C4-2B (cell line): ENCODE results near the gene RIMS1.

Source experiments
- H3K27ac ChIP-seq: fragments of 450-650 bp; 2 replicates; pipeline ENCODE4 v1.5.1; 2017
- CTCF ChIP-seq: fragments of 450-650 bp; conservative IDR thresholded peaks from 2 replicates; pipeline ENCODE4 v1.5.1; 2017; ENCODE audit warnings: mild to moderate bottlenecking
- ZFX ChIP-seq: fragments of 450-650 bp; IDR thresholded peaks from 2 replicates; pipeline ENCODE4 v1.6.1; 2017

The RIMS1 gene

DNA sequence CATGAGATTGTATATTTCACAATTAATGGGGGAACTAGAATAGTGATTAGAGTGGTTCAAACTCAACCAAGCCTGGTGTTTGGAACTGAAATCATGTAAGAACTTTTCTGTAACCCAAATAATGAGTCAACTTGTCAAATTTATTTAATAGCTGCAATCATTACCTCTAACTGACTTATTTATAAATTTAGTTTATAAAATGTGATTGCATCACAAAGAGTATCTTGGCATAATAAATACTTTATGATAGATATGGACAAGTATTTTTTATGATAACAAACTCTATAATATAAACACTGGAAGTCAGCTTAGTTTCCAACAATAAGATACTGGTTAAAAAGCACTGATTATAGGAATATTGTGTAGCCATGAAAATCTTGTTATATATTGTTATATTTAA, 319.1 kb downstream of the RIMS1 start:
- H3K27ac ChIP-seq, result no peak overlapping the region
- TF ChIP-seq CTCF (no peak), ZFX (no peak)

DNA sequence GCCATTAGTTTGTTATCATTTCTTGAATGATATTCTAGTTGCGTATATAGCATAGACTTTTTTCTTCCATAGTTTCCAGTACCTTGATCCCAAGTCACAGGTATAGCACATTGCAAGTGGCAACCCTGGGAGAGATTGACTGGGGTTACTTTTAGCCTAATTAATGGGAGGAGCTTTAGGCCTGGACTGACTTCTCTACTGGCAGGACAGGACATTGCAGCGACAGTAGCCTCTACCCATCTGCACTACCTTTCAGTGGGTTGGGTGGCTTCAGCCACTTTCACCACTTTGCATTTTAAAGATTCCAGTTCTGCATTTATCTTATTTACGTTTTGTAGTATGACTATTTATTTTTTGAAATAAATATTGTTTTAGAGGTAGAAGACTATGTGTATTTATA, 320.3 kb downstream of the RIMS1 start:
- H3K27ac ChIP-seq, result no peak overlapping the region
- TF ChIP-seq CTCF (no peak), ZFX (no peak)

GRCh38 chr6:72212686-72213085, 326.3 kb downstream of the RIMS1 start:
- H3K27ac ChIP-seq, result no peak overlapping the region
- no peak for TF ChIP-seq CTCF
- no peak for TF ChIP-seq ZFX

GRCh38 chr6:72213654-72214053, 327.3 kb downstream of the RIMS1 start:
- no peak overlapping the region for H3K27ac ChIP-seq
- TF ChIP-seq ZFX (no peak), CTCF (no peak)

- H3K27ac ChIP-seq, result peak overlapping the region; percentile 55; the same call in 1 of the 2 replicates
- TF ChIP-seq CTCF, result no peak
Measured at GRCh38 chr6:72216222-72217068, 330.1 kb downstream of the RIMS1 start.

DNA sequence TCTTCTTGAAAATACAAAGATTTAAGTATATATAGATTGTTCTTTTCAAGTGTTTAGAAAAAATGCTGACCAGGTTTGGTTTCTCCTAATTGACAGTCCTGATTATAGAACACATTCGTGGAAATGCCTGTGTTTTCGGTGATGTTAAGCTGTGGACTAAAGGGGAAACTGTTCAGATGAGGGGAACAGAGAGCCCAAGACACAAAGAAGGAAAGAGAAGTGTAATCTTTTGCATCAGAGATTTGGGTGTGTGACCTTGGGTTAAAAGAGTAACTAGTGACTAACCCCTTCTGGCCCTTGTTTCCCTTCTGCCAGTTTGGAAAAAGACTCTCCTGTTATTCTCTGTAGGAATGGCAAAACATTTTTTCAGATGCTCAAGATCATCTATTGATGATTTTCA, 331.3 kb downstream of the RIMS1 start:
- H3K27ac ChIP-seq, result no peak overlapping the region
- no peak for TF ChIP-seq CTCF
- no peak for TF ChIP-seq ZFX

GRCh38 chr6:72218125-72218524, 331.8 kb downstream of the RIMS1 start:
- H3K27ac ChIP-seq, result no peak overlapping the region
- TF ChIP-seq CTCF (peak; percentile 52), ZFX (no peak)
